Thyroid gland (tissue), 4 donors: ENCODE measurements around the gene MIAT.

Source experiments
- CTCF ChIP-seq, 6 experiments: fragments of 200-600 bp in 3 of 6; fragments of 450-650 bp in 3 of 6; sonication (generic) in 3 of 6; IDR thresholded peaks; one replicate each; pipeline ENCODE4 v1.5.1; 2016 to 2019; ENCODE audit warnings: antibody characterized with exemption in 6 of 6, mild to moderate bottlenecking in 2 of 6, inconsistent platforms in 1 of 6, moderate library complexity in 1 of 6
- POLR2A ChIP-seq, 2 donors: fragments of 450-650 bp; IDR thresholded peaks; one replicate each; pipeline ENCODE4 v1.6.1; 2017; ENCODE audit warnings: antibody characterized with exemption in 2 of 2, mild to moderate bottlenecking in 2 of 2, moderate library complexity in 1 of 2

DNA sequence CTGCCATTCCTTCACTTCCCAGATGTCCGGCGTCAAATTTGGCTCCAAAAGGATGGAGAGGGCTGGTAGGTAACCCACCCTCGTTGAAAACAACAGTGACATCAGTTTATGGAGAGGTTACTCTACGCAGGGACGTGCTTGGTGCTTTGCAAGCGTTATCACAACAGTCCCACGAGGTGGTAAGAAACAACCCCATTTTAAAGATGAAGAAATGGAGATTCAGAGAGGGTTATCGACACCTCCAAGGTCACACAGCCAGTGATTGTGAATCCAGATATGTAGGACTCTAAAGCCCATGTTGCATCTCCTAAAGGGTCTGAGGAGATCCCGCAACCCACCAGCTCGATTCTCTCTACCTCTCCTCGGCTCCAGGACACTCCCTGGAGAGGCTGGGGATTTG lies 773 bp downstream of the MIAT start:
- TF ChIP-seq POLR2A (IDR thresholded peaks at IDR 0.05): no peak
- TF ChIP-seq CTCF (IDR thresholded peaks at IDR 0.05): no peak
